ENCODE data around the gene RNF225.
A peak's percentile ranks its signal among the peaks of the same experiment; 100 is the strongest.
"Not testable (repeated sequence)": the region's sequence is repeated elsewhere in the genome, so short reads cannot be mapped to it uniquely, and the experiment has no call there.

RNF225 gene

DNA sequence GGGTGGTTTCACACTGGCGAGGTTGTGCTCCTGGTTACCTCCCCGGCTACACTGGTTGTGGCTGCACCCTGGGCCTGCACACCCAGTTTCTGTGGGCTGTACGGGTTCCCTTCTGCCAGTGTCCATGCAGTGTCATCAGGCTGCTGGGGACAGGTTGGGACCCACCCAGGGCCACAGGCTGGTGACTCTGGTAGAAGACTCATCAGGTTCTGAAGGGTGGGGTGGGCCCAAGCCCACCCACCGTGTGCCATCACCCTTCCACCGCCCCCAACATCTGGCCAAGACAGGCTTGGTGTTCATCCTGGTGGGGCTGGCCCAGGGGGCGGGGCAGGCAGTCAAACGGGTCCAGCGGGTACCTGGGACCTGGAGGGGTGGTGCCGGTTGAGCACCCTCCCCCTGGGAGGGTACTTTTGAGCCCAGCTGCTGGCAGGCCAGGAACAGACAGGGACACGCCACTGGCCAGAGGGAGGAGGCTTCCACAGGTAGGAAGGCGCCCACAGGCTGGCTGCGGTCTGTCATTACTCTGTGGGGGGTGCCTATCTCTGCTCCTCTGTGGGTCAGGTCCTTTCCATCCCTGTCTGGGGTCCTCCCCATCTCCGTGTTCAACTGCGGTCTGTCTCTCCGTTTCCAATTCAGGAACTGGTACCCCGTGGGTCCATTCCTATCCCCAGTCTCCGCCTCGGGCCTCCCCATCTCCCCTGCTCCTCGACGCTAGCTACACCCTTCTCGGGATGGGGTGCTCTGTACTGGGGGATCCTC, at the start of gene RNF225:
Gene RNF225 (plus strand): TSS at position 437 of the 759 bp plus-strand sequence. CDS start 434 bp downstream, outside the sequence.
- H3K4me3 ChIP-seq: no peak within 1 kb of the TSS
- H4K20me1 ChIP-seq: peaks cover 58% of the 10 kb centered on the region
- no peaks in the 10 kb centered on the region for H3K9me3 ChIP-seq
- H3K4me2 ChIP-seq: no peak within 1 kb of the TSS
- no peak within 1 kb of the TSS for H3K9ac ChIP-seq
- H3K4me1 ChIP-seq: peaks cover 13% of the 10 kb centered on the region
- no peak for TF ChIP-seq Cebpa-rat (IDR thresholded peaks at IDR 0.05)
- peaks cover 64% of the 10 kb centered on the region for H3K36me3 ChIP-seq
- peaks cover 8% of the 10 kb centered on the region for H3K27me3 ChIP-seq
- H3K27ac ChIP-seq: no peak within 1 kb of the TSS

- TF ChIP-seq Cebpa-rat (IDR thresholded peaks at IDR 0.05): no peak
- H3K4me3 ChIP-seq: peak overlapping the region; percentile 73
- H3K4me2 ChIP-seq: peak overlapping the region; percentile 83
- peaks cover 23% of the 10 kb centered on the region for H4K20me1 ChIP-seq
- H3K4me1 ChIP-seq: peaks cover 72% of the 10 kb centered on the region
- H3K36me3 ChIP-seq: peaks cover 51% of the 10 kb centered on the region
- H3K9ac ChIP-seq: peak overlapping the region; percentile 87
- peaks cover 11% of the 10 kb centered on the region; the same call in 1 of the 2 replicates for H3K9me3 ChIP-seq
- H3K27ac ChIP-seq: peak overlapping the region; percentile 98
- H3K27me3 ChIP-seq: no peaks in the 10 kb centered on the region
Observed at GRCh38 chr19:58346961-58347929, 48.2 kb upstream of the RNF225 start.

GRCh38 chr19:58348080-58348479, 47.4 kb upstream of the RNF225 start:
- peak overlapping the region; percentile 73 for H3K4me3 ChIP-seq
- H3K36me3 ChIP-seq: peaks cover 51% of the 10 kb centered on the region
- H3K4me2 ChIP-seq: peak overlapping the region; percentile 83
- H3K27me3 ChIP-seq: not testable (repeated sequence)
- H4K20me1 ChIP-seq: peaks cover 27% of the 10 kb centered on the region
- peak overlapping the region; percentile 98 for H3K27ac ChIP-seq
- H3K9ac ChIP-seq: peak overlapping the region; percentile 87
- H3K4me1 ChIP-seq: peaks cover 78% of the 10 kb centered on the region
- peaks cover 11% of the 10 kb centered on the region; the same call in 1 of the 2 replicates for H3K9me3 ChIP-seq

DNA sequence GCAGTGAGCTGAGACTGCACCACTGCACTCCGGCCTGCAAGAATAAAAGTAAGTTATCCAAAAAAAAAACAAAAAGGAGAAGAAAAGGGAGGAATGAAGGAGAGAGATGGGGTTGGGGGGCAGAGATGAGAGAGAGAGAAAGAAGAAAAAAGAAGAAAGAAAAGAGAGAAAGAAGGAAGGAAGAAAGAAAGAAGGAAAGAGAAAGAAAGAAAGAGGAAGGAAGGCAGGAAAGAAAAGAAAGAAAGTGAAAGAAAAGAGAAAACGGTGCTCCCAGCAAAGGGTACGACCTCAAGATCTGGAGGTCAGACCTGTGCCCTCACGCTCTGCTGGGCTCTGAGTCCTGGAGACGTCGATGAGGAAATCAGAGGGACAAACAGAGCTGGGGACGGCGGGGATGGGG, 45.9 kb upstream of the RNF225 start:
- peaks cover 36% of the 10 kb centered on the region for H4K20me1 ChIP-seq
- H3K4me1 ChIP-seq: peaks cover 66% of the 10 kb centered on the region
- H3K9ac ChIP-seq: peak overlapping the region; percentile 72
- H3K4me3 ChIP-seq: peak overlapping the region; percentile 73
- TF ChIP-seq Cebpa-rat (IDR thresholded peaks at IDR 0.05): no peak
- H3K36me3 ChIP-seq: peaks cover 46% of the 10 kb centered on the region
- H3K9me3 ChIP-seq: no peaks in the 10 kb centered on the region
- H3K4me2 ChIP-seq: peak overlapping the region; percentile 83
- H3K27me3 ChIP-seq: no peaks in the 10 kb centered on the region
- peak overlapping the region; percentile 98 for H3K27ac ChIP-seq

DNA sequence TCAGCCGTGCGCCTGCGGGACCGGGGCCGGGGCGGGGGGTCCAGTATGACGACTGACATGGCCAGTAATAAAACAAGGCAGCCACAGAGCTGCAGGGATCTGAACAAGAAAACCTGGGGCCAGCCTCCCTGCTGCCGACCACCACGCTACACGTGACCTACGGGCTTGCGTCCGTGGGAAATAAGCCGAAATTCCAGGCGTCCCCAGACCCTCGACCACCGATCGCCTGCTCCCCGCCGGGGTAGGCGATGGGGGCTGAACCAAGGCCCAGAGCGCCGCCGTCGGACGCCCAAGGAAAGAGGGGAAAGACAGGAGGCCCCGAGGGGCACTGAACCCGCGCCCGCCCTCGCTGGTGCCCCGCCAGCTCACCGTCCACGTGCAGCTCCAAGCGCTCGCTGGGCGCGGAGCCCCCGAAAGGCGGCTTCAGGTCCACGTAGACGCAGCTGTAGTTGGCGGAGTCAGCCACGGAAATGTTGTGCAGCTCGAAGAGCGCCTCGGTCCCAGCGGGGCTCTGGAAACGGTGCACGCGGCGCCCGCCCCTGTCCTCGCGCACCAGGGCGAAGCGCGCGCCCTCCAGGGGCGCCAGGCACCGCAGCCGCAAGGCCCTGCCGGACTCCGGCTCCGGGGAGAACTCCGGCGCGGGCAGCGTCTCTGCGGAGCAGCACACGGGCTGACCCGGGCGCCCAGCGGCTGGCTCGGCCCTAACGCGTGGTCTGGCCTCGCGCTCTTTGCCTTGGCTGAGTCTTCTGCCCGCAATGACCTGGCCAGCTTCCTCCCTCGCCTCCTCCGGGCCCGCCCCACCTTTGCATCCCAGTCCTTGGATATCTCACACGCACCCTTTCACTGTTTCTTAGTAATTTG, 45.2 kb upstream of the RNF225 start:
- H3K9ac ChIP-seq: peak overlapping the region; percentile 72
- no peaks in the 10 kb centered on the region for H3K9me3 ChIP-seq
- peaks cover 39% of the 10 kb centered on the region for H3K36me3 ChIP-seq
- H3K4me2 ChIP-seq: peak overlapping the region; percentile 83
- H4K20me1 ChIP-seq: peaks cover 42% of the 10 kb centered on the region
- TF ChIP-seq Cebpa-rat (IDR thresholded peaks at IDR 0.05): no peak
- peak overlapping the region; percentile 73 for H3K4me3 ChIP-seq
- peak overlapping the region; percentile 98 for H3K27ac ChIP-seq
- peaks cover 60% of the 10 kb centered on the region for H3K4me1 ChIP-seq
- H3K27me3 ChIP-seq: peaks cover 3% of the 10 kb centered on the region; the same call in 1 of the 2 replicates

- Histone ChIP-seq H3K9me3 (no peaks in the 10 kb centered on the region), H3K4me1 (peaks cover 58% of the 10 kb centered on the region), H3K36me3 (peaks cover 34% of the 10 kb centered on the region), H4K20me1 (peaks cover 50% of the 10 kb centered on the region), H3K9ac (peak overlapping the region; percentile 72; the same call in 1 of the 2 replicates), H3K4me2 (peak overlapping the region; percentile 83), H3K27me3 (peaks cover 11% of the 10 kb centered on the region), H3K27ac (peak overlapping the region; percentile 98), H3K4me3 (peak overlapping the region; percentile 73)
- no peak for TF ChIP-seq Cebpa-rat (IDR thresholded peaks at IDR 0.05)
Observed at GRCh38 chr19:58350871-58351557, 44.4 kb upstream of the RNF225 start.

DNA sequence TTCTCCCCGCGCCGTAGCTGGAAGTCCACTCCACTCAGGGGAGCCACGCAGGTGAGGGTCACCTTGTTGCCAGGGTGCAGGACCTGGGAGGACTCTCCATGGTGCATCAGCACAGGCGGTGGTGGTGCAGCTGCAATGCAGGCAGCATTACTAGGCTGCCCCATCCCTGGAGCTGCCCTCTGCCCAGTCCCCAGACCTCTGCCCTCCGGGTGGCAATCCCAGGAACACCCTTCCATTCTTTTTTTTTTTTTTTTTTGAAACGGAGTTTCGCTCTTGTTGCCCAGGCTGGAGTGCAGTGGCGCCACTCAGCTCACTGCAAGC, 43.9 kb upstream of the RNF225 start:
- peaks cover 51% of the 10 kb centered on the region for H4K20me1 ChIP-seq
- H3K4me3 ChIP-seq: no peak overlapping the region
- no peak for TF ChIP-seq Cebpa-rat (IDR thresholded peaks at IDR 0.05)
- H3K27ac ChIP-seq: no peak overlapping the region
- no peaks in the 10 kb centered on the region for H3K9me3 ChIP-seq
- H3K36me3 ChIP-seq: peaks cover 32% of the 10 kb centered on the region
- peaks cover 16% of the 10 kb centered on the region for H3K27me3 ChIP-seq
- peaks cover 58% of the 10 kb centered on the region for H3K4me1 ChIP-seq
- H3K9ac ChIP-seq: no peak overlapping the region
- peak overlapping the region; percentile 83; the same call in 1 of the 2 replicates for H3K4me2 ChIP-seq

DNA sequence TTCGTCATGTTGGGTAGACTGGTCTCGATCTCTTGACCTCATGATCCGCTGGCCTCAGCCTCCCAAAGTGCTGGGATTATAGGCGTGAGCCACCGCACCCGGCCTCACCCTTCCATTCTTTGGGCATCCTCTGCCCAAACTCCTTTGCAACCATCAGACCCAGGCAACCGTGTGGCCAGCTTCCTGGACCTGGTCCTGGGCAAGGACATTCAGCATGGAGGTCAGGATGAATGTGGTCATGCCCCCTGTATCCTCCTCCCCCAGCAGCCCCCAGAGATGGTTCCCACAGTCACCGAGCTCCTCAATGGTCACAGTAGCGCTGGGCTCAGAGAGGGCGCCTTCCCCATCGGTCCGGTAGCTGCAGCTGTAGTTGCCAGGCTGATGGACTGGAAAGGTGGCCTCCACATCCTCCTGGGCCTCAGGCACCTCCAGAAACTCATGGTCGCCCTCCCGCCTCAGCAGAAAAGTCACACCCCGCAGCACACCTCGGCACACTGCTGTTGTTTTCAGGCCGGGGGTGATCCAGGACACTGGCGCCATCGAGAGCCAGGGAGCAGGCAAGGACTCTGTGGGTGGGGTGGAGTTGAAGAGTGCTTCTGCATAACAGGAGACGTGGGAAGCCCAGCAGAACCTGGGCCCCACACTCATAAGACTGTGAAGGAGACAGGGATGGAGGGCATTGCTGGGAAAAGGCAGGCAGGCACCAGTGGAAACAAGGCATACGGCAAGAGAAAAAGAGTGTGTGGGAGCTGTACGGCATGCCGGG, 43.3 kb upstream of the RNF225 start:
- H3K9ac ChIP-seq: no peak overlapping the region
- no peak overlapping the region for H3K4me3 ChIP-seq
- H3K27me3 ChIP-seq: peaks cover 22% of the 10 kb centered on the region
- peaks cover 51% of the 10 kb centered on the region for H4K20me1 ChIP-seq
- H3K9me3 ChIP-seq: no peaks in the 10 kb centered on the region
- H3K27ac ChIP-seq: no peak overlapping the region
- H3K36me3 ChIP-seq: peaks cover 32% of the 10 kb centered on the region
- no peak overlapping the region for H3K4me2 ChIP-seq
- H3K4me1 ChIP-seq: peaks cover 62% of the 10 kb centered on the region
- TF ChIP-seq Cebpa-rat (IDR thresholded peaks at IDR 0.05): no peak

All from BLaER1 (cell line).